EL (cell line): ENCODE data around the gene GMDS.

ENCODE experiments used
- DNase-seq: peaks from one replicate; pipeline ENCODE4 v3.0.0-alpha.2; 2016

The GMDS gene

GRCh38 chr6:2132416-2132815 lies 113.0 kb downstream of the GMDS start:
- DNase-seq: peak; percentile 20

- DNase-seq: no peak
These were observed 116.2 kb downstream of the GMDS start for GRCh38 chr6:2129182-2129621.

- DNase-seq: no peak
These were observed 117.9 kb downstream of the GMDS start for GRCh38 chr6:2127484-2127911.

GRCh38 chr6:2126351-2126750 lies 119.1 kb downstream of the GMDS start:
- no peak for DNase-seq

- no peak for DNase-seq
These were observed 120.2 kb downstream of the GMDS start for GRCh38 chr6:2125158-2125557.

- DNase-seq: no peak
These were observed 121.1 kb downstream of the GMDS start for GRCh38 chr6:2124260-2124709.

GRCh38 chr6:2120912-2121311 lies 124.5 kb downstream of the GMDS start:
- no peak for DNase-seq

- DNase-seq: no peak
These were observed 126.1 kb downstream of the GMDS start for GRCh38 chr6:2119275-2119674.

GRCh38 chr6:2118136-2118535 lies 127.3 kb downstream of the GMDS start:
- DNase-seq: no peak

- no peak for DNase-seq
These were observed 128.0 kb downstream of the GMDS start for GRCh38 chr6:2117447-2117846.

- DNase-seq: peak; percentile 44
These were observed 128.9 kb downstream of the GMDS start for GRCh38 chr6:2116496-2116895.

GRCh38 chr6:2114100-2114499 lies 131.3 kb downstream of the GMDS start:
- no peak for DNase-seq

GRCh38 chr6:2111162-2111677 lies 134.2 kb downstream of the GMDS start:
- peak; percentile 68 for DNase-seq

- no peak for DNase-seq
These were observed 134.9 kb downstream of the GMDS start for GRCh38 chr6:2110504-2110903.

- no peak for DNase-seq
These were observed 135.6 kb downstream of the GMDS start for GRCh38 chr6:2109796-2110195.

GRCh38 chr6:2108700-2109306 lies 136.6 kb downstream of the GMDS start:
- no peak for DNase-seq

- DNase-seq: no peak
These were observed 140.9 kb downstream of the GMDS start for GRCh38 chr6:2104524-2104880.

GRCh38 chr6:2103765-2104523 lies 141.5 kb downstream of the GMDS start:
- DNase-seq: peak; percentile 59

- no peak for DNase-seq
These were observed 142.4 kb downstream of the GMDS start for GRCh38 chr6:2102966-2103365.

- DNase-seq: no peak
These were observed 143.0 kb downstream of the GMDS start for GRCh38 chr6:2102316-2102883.

- DNase-seq: peak; percentile 9
These were observed 144.2 kb downstream of the GMDS start for GRCh38 chr6:2101213-2101612.

- no peak for DNase-seq
These were observed 145.5 kb downstream of the GMDS start for GRCh38 chr6:2099870-2100269.

- no peak for DNase-seq
These were observed 147.9 kb downstream of the GMDS start for GRCh38 chr6:2097464-2097863.

GRCh38 chr6:2094642-2095041 lies 150.8 kb downstream of the GMDS start:
- no peak for DNase-seq
